Measurements from ENCODE around the gene TMPRSS3.

The TMPRSS3 gene

DNA sequence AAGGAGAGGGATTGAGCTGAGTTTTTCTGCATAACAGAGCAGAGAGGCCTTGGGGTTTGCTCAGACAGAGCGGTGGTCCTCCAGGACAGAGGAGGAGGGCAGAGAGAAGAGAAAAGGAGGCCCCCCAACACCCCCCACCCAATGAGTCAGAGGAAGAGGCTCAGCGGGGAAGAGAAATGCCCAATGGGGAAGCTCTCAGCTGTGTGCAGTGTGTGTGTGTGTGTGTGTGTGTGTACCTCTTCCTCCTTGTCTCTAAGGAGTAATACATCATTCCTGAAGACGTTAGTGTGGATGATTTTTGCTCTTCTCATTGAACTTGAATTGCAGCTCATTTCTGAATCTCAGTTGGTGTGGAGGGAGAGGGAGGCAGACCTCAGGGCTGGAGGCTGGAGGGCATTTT lies 8.7 kb downstream of the TMPRSS3 start:
- no peak for FAIRE-seq

DNA sequence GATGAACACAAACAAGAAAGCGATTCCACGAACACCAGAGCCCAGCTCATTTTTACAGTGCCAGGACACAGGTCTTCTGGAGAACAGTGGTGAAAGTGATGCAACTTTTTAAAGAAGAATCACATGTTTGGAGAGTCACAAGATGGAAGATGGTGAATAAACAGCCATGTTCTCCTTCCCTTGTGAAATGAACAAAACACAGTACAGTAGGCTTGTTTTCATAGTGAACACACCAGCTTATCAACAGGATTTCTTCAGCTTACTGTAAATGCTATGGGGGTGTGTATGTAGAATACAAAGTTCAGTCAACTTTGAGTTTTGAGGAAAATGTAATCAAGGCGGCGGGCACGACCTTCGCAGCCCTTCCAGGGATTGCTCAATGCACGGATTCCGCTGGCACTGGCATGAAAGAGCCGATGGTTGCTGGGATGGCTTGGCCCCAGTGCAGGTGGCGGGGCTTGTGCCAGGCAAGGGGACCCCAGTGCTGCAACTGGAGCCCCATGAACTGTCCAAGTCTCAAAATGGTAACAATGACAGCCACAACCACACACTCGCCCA lies 9.7 kb downstream of the TMPRSS3 start:
- FAIRE-seq, result no peak

GRCh38 chr21:42385619-42386018 lies 10.2 kb downstream of the TMPRSS3 start:
- no peak for FAIRE-seq

- no peak for FAIRE-seq
These were observed 10.9 kb downstream of the TMPRSS3 start for GRCh38 chr21:42384989-42385388.

GRCh38 chr21:42384156-42384945 lies 11.5 kb downstream of the TMPRSS3 start:
- no peak for FAIRE-seq

DNA sequence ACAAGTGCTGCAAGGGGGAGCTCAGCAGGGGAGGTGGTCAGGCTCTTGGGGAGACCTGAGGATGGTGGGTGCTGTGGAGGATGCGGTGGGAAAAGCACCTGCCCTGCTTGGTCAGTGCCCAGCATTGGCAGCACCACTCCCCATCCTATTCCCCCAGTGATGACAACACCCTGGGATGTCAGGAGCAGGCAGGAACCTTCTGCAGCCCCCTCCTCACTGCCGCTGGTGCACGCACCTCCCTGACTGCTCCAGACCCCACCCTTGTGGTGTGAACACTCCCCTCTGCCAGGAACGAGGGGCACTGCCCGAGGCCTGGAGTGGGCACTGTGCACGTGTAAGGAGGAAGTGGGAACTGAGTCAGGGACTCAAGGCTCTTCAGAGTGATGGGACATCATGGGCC lies 12.5 kb downstream of the TMPRSS3 start:
- FAIRE-seq, result no peak

DNA sequence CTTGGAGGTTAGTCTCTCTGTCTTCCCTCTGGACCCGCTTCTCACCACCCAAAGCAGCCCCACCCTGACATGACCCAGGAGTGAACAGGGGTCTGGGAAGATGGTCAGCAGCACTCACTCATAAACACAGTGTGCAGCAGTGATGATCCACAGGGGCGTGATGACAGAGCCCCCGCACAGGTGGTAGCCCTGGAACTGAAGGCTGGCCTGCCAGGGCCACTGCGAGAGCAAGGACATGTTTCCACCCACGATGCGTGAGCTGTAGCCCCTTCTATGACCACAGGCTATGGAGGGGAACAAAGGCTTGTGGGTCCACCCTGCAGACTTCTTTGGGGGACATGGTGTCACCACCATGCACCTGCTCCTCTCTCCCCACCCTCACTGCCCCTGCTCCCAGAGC lies 12.9 kb downstream of the TMPRSS3 start:
- no peak for FAIRE-seq

- no peak for FAIRE-seq
These were observed 14.4 kb downstream of the TMPRSS3 start for GRCh38 chr21:42381347-42381984.

DNA sequence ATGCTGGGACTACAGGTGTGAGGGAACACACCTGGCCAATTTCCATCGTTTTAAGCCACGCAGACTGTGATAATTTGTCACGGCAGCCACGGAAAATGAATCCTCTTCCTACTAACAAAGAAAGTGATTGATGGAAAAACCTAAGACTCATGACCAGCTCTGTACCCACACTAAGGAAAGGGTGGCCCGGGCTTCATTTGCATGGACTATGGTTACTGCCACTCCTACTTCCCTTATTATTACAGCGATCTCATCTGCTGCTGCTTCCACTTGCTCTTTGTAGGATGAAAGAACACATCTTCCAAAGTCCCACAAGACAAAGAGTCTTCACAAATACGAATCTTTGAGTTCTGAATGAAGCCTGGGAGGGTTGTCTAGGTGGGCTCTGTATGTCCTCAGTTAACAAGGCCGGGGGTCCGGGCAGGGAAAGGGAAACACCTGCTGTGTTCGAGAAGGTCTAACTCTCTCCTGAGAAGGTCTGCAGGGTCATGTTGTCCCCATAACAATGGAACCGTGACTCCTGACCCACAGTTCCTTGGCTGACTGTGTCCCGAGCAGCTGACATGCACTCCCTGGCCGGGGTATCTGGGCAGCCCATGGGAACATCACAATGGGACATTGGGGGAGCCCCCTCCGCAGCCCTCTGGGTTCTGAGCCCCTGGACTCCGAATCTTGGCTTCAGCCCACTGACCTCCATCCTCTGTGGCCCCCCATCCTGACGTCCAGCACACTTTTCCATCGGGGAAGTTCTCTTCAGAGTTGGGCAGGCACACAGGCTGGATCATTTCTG lies 16.2 kb downstream of the TMPRSS3 start:
- FAIRE-seq, result no peak

GRCh38 chr21:42378418-42378817 lies 17.4 kb downstream of the TMPRSS3 start:
- no peak for FAIRE-seq

- no peak for FAIRE-seq
These were observed 17.9 kb downstream of the TMPRSS3 start for GRCh38 chr21:42377951-42378340.

DNA sequence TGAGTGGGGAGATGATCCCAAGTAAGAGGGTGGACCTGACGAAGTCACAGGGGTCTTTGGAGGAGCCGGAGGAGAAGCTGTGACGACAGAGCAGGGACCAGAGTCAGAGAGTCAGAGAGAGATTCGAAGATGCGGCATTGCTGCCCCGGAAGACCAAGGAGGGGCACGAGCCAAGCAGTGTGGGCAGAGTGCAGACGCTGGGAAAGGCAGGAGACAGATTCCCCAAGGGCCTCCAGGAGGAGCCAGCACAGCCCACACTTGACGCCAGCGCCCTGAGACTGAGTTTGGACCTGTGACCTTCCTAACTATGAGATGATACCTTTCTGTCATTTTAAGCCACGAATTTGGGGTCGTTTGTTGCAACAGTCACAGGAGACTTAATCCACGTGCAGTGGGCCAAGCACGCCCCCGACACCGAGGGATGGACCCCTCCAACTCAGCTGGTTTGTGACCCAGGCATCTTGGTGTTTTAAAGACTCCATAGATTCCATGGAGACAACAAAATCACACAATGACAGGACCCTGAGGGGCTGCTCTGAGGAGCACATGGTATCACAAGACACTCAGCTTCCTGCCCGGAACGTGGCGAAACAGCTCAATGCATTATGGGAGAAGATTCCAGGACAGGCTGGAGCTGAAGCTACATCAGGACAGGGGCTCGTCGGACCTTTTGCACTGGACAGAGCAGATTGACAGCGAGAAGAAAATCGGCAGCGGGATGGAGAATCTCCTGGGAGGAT lies 18.5 kb downstream of the TMPRSS3 start:
- FAIRE-seq, result no peak

DNA sequence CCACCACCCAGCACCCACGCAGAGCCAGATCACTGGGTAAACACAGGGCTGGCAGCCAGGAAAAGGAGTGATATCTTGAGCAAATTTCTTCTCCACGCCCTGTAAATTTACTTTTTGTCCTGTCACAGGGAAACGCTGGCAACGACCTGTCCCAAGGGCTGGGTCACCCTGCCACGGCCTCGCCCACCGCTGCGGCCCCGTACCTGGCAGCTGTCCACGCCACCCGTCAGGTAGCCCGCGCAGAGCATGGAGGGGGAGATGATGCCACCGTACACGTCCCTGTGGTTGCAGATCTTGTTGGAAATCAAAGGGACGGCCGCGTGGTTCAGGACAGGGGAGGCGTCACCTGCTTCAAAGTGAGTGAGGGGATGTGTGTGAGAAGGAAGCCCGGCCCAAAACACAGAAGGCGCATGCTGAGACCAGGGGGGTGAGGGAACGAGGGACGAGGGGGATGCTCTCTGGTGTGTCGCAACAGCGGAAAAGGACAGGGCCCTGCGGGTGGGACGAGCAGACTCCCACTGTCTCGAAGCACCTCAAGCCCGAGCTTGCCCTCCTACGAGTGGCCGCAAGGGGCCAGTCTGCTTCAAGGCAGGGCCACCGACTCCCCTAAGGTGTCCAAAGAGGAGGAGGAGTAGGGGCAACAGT lies 19.4 kb downstream of the TMPRSS3 start:
- no peak for FAIRE-seq

DNA sequence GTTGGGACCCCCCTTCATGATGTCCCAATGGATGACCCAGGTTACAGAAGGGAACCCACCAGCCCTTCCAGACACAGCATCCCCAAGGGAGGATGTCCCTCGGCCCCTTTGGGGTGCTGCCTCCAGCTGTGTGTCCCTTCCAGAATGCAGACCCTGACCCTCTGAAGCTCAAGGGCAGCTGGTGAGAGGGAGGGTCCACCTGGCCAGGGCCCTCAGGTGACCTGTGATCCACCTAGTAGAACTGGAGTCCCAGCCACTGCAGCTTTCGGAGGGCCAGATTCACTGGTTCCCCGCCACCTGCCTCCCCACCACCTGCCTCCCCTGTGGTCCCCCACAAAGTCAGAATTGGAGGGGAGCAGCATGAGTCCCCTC lies 19.9 kb downstream of the TMPRSS3 start:
- FAIRE-seq, result no peak

DNA sequence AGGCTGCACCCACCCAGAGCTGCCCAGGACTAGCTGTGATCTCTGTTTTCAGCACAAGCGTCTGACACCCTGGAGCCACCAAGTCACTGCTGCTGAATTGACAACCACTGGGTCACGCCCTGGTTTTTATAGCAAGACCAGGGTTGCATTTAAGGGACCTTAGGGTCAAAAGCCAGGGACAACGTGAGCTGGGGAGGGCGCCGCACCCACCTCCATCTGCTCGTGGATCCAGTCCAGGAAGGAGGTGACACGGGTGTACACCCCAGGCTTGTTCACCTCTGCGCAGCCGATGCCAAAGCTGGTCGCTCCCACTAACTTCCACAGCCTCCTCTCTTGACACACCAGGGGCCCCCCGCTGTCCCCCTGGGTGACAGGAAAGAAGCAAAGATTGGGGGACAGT lies 20.3 kb downstream of the TMPRSS3 start:
- FAIRE-seq, result no peak

DNA sequence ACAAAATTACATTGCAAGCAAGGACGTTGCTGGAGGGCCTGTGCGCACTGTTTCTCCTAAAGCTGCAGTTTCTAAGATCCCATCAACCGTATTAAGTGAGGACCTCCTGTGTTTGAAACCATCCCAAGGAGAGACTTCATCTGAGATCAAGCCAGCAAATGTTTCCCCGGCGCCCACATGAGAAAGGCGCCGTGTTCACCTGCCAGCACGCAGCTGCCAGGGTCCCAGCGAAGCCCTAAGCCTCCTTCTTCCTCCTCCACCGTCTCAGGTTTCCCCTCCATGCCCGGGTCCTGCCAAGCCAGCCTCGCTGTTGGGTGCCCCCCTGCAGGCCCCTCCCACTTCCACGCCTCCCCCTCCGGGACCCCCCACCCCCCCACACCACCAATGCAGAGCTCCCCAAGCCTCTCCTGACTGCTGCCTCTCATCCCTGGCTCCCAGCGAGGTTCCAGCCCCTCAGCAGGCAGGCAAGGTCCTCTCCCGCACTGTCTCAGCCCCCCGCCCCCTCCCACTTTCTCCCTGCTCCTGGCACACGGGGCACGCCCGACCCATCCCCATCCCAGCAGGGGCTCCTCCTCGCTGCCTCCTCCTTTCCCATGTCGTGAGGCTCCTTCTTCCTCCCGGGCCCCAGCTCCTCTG lies 20.9 kb downstream of the TMPRSS3 start:
- no peak for FAIRE-seq

- FAIRE-seq, result no peak
These were observed 21.4 kb downstream of the TMPRSS3 start for GRCh38 chr21:42374457-42374856.

- no peak for FAIRE-seq
These were observed 21.9 kb downstream of the TMPRSS3 start for GRCh38 chr21:42373908-42374455.

GRCh38 chr21:42373196-42373907 lies 22.5 kb downstream of the TMPRSS3 start:
- no peak for FAIRE-seq

DNA sequence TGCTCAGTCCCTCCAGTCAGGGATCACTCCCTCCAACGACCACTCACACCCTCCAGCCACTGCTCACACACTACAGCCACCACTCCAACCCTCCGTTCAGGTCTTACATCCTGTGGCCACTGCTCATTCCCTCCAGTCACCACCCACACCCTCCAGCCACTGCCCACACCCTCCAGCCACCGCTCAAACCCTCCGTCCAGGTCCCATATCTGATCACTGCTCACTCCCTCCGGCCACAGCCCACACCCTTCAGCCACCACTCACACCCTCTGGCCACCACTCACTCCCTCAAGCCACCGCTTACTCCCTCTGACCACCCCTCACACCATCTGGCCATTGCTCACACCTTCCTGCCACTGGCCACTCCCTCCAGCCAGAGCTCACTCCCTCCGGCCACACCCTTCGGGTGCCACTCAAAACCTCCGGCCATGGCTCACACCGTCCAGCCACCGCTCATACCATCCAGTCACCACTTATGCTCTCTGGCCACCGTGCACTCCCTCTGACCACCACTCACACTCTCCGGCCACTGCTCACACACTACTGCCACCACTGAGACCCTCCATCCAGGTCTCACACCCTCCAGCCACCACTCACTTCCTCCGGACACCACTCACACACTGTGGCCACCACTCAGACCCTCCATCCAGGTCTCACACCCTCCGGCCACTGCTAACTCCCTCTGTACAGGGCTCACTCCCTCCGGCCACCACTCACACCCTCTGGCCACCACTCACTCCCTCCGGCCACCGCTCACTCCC lies 24.8 kb downstream of the TMPRSS3 start:
- no peak for FAIRE-seq
